H1 (cell line): Measurements from ENCODE around the gene UBN2. TPM values are rescaled to one million over a fixed set of nuclear protein-coding genes. Genes with fewer than 3 reads are reported as not detected.

ENCODE experiments used
- CTCF ChIA-PET: fragments of 300-600 bp; sonication (Branson Sonifier 250); formaldehyde crosslinking; loops from one replicate; lab custom pipeline; 2021; ENCODE audit not compliant: partially characterized antibody; lab: Charles Lee
- POLR2A ChIA-PET: fragments of 300-600 bp; sonication (Branson Sonifier 250); formaldehyde crosslinking; loops from one replicate; lab custom pipeline; 2021; ENCODE audit warnings: inconsistent platforms; ENCODE audit not compliant: partially characterized antibody; lab: Charles Lee
- DNase-seq, 2 experiments: peaks; one replicate each; pipeline versions ENCODE4 v3.0.0 to v3.0.0-alpha.2; 2010 to 2022; ENCODE audit warnings: low spot score in 2 of 2, low read depth in 1 of 2, mixed read lengths in 1 of 2
- FAIRE-seq: peaks from 2 replicates; lab custom pipeline; 2011; peaks lifted over from hg19 to GRCh38; lab: Jason Lieb, UNC
- H2AFZ ChIP-seq: 2 replicates; pipeline ENCODE4 v1.8.1; 2012; ENCODE audit warnings: low read length, inconsistent platforms
- H2AK5ac ChIP-seq: 2 replicates; pipeline ENCODE4 v1.6.1; 2013; ENCODE audit warnings: low read depth, low read length
- H2BK120ac ChIP-seq: replicated peaks from 2 replicates; pipeline ENCODE3; 2013; ENCODE audit warnings: low read depth, low read length, inconsistent platforms
- H2BK12ac ChIP-seq: 2 replicates; pipeline ENCODE4 v1.6.1; 2013; ENCODE audit warnings: low read depth, low read length
- H2BK15ac ChIP-seq: 2 replicates; pipeline ENCODE4 v1.6.1; 2013; ENCODE audit warnings: low read length
- H2BK20ac ChIP-seq: 2 replicates; pipeline ENCODE4 v1.6.1; 2013; ENCODE audit warnings: low read length
- H2BK5ac ChIP-seq: 2 replicates; pipeline ENCODE4 v1.6.1; 2013; ENCODE audit warnings: low read depth, low read length
- H3K14ac ChIP-seq: 2 replicates; pipeline ENCODE4 v1.6.1; 2013; ENCODE audit warnings: inconsistent platforms; ENCODE audit not compliant: insufficient read length
- H3K18ac ChIP-seq: 2 replicates; pipeline ENCODE4 v1.6.1; 2013; ENCODE audit warnings: low read length; ENCODE audit errors: extremely low read depth
- H3K23ac ChIP-seq: 2 replicates; pipeline ENCODE4 v1.6.1; 2013; ENCODE audit warnings: inconsistent platforms; ENCODE audit not compliant: insufficient read length
- H3K23me2 ChIP-seq: 2 replicates; pipeline ENCODE4 v1.6.1; 2013; ENCODE audit warnings: low read depth, low read length
- H3K27ac ChIP-seq: 2 replicates; pipeline ENCODE4 v1.6.1; 2011; ENCODE audit warnings: low read depth, low read length, inconsistent platforms
- H3K27me3 ChIP-seq, 4 experiments: replicated peaks in 1 of 4; 1 replicate in 1 of 4; 2 replicates in 3 of 4; pipeline versions ENCODE4 v1.6.1 to v1.8.1; 2011 to 2013; ENCODE audit warnings: low read length in 3 of 4, mild to moderate bottlenecking in 3 of 4, inconsistent platforms in 2 of 4, mixed read lengths in 2 of 4, moderate library complexity in 1 of 4; ENCODE audit not compliant: control insufficient read depth in 3 of 4, insufficient read depth in 3 of 4; ENCODE audit errors: extremely low read depth in 1 of 4
- H3K36me3 ChIP-seq, 4 experiments: 2 replicates each; pipeline versions ENCODE4 v1.6.1 to v1.8.1; 2011 to 2013; ENCODE audit warnings: mild to moderate bottlenecking in 4 of 4, low read length in 3 of 4, moderate library complexity in 2 of 4, control low read depth in 1 of 4, inconsistent platforms in 1 of 4; ENCODE audit not compliant: insufficient read depth in 4 of 4, control insufficient read depth in 2 of 4
- H3K4ac ChIP-seq: replicated peaks from 2 replicates; pipeline ENCODE3; 2013; ENCODE audit warnings: low read length, low read depth, mixed read lengths, inconsistent platforms; ENCODE audit not compliant: insufficient read length
- H3K4me1 ChIP-seq, 4 experiments: replicated peaks in 1 of 4; 1 replicate in 1 of 4; 2 replicates in 3 of 4; pipeline versions ENCODE4 v1.6.1 to v1.8.1; 2011 to 2013; ENCODE audit warnings: low read length in 3 of 4, inconsistent platforms in 2 of 4, mixed read lengths in 1 of 4; ENCODE audit not compliant: insufficient read depth in 4 of 4, control insufficient read depth in 3 of 4
- H3K4me2 ChIP-seq, 2 experiments: 2 replicates each; pipeline versions ENCODE4 v1.6.1 to v1.8.1; 2011 to 2013; ENCODE audit warnings: low read depth in 2 of 2, low read length in 2 of 2, control low read depth in 1 of 2, inconsistent platforms in 1 of 2, mild to moderate bottlenecking in 1 of 2; ENCODE audit not compliant: insufficient read depth in 1 of 2
- H3K4me3 ChIP-seq, 4 experiments: fragments of 200-600, 300-600 bp in 1 of 4; sonication (generic), shearing (Covaris generic), sonication (Bioruptor Twin) in 1 of 4; 2 replicates each; pipeline versions ENCODE4 v1.5.1 to v1.8.1; 2011 to 2016; ENCODE audit warnings: low read length in 4 of 4, low read depth in 3 of 4, control low read depth in 2 of 4, inconsistent platforms in 2 of 4, mild to moderate bottlenecking in 2 of 4, mixed read lengths in 1 of 4, moderate library complexity in 1 of 4; ENCODE audit not compliant: insufficient read depth in 2 of 4; ENCODE audit errors: extremely low read depth in 1 of 4
- H3K56ac ChIP-seq: replicated peaks from 2 replicates; pipeline ENCODE3; 2013; ENCODE audit warnings: low read depth, mild to moderate bottlenecking, mixed read lengths, low read length, inconsistent platforms; ENCODE audit not compliant: insufficient read length
- H3K79me1 ChIP-seq: 2 replicates; pipeline ENCODE4 v1.6.1; 2013; ENCODE audit warnings: low read depth, low read length, control low read depth
- H3K79me2 ChIP-seq, 2 experiments: 2 replicates each; pipeline versions ENCODE4 v1.6.1 to v1.8.1; 2012 to 2013; ENCODE audit warnings: low read length in 2 of 2, mild to moderate bottlenecking in 2 of 2, inconsistent platforms in 1 of 2; ENCODE audit not compliant: insufficient read depth in 2 of 2, control insufficient read depth in 1 of 2
- H3K9ac ChIP-seq, 4 experiments: replicated peaks in 1 of 4; 1 replicate in 1 of 4; 2 replicates in 3 of 4; pipeline versions ENCODE4 v1.6.1 to v1.8.1; 2011 to 2013; ENCODE audit warnings: low read depth in 3 of 4, low read length in 3 of 4, control low read depth in 2 of 4, mild to moderate bottlenecking in 2 of 4, moderate library complexity in 2 of 4, inconsistent platforms in 1 of 4; ENCODE audit errors: extremely low read depth in 1 of 4
- H3K9me3 ChIP-seq, 2 experiments: 2 replicates each; pipeline versions ENCODE4 v1.6.1 to v1.8.1; 2012 to 2013; ENCODE audit warnings: mild to moderate bottlenecking in 2 of 2, moderate library complexity in 2 of 2, control low read depth in 1 of 2, inconsistent platforms in 1 of 2, low read depth in 1 of 2, low read length in 1 of 2, mixed read lengths in 1 of 2; ENCODE audit not compliant: insufficient read depth in 2 of 2
- H4K20me1 ChIP-seq, 2 experiments: replicated peaks in 1 of 2; 2 replicates each; pipeline versions ENCODE3 to v1.8.1; 2011 to 2013; ENCODE audit warnings: inconsistent platforms in 2 of 2, low read length in 2 of 2, mild to moderate bottlenecking in 1 of 2; ENCODE audit not compliant: insufficient read depth in 2 of 2, control insufficient read depth in 1 of 2
- H4K5ac ChIP-seq: 2 replicates; pipeline ENCODE4 v1.6.1; 2013; ENCODE audit warnings: low read length, low read depth, mixed read lengths, inconsistent platforms; ENCODE audit not compliant: insufficient read length
- H4K8ac ChIP-seq: 2 replicates; pipeline ENCODE4 v1.8.0; 2013; ENCODE audit warnings: mild to moderate bottlenecking, moderate library complexity, low read length, inconsistent platforms; ENCODE audit not compliant: insufficient read depth; ENCODE audit errors: extremely low read depth
- H4K91ac ChIP-seq: replicated peaks from 2 replicates; pipeline ENCODE3; 2013; ENCODE audit warnings: low read length, mixed read lengths, inconsistent platforms; ENCODE audit not compliant: insufficient read length
- CHD1 ChIP-seq: IDR thresholded peaks from 2 replicates; pipeline ENCODE4 v1.6.1; 2012; ENCODE audit warnings: low read depth, low read length, improper control_type of control experiment
- HDAC2 ChIP-seq, 2 experiments: fragments of 300-600 bp in 1 of 2; sonication (generic) in 1 of 2; IDR thresholded peaks; 2 replicates each; pipeline ENCODE4 v1.6.1; 2011 to 2012; ENCODE audit warnings: low read depth in 2 of 2, low read length in 2 of 2, mild to moderate bottlenecking in 2 of 2, moderate library complexity in 2 of 2, borderline replicate concordance in 1 of 2, inconsistent platforms in 1 of 2
- WGBS, 2 experiments: shearing (Covaris generic) in 1 of 2; methylation state at CpG; one replicate each; pipeline versions ENCODE4 v1.1.6 to v1.1.7; 2013 to 2015; ENCODE audit warnings: low lambda C conversion rate in 2 of 2, mixed read lengths in 2 of 2, inconsistent platforms in 1 of 2, low coverage in 1 of 2, missing lambda C conversion rate in 1 of 2; ENCODE audit not compliant: insufficient replicate concordance in 2 of 2, insufficient coverage in 1 of 2, insufficient read length in 1 of 2; ENCODE audit errors: extremely low coverage in 1 of 2, missing lambda C conversion rate in 1 of 2; 5-methylcytosine and 5-hydroxymethylcytosine counted together
- polyA plus RNA-seq, 7 experiments: library from polyadenylated mRNA; depleted of rRNA in 3 of 7; stranded (reverse) in 5 of 7; unstranded in 2 of 7; fragments of >200 nt in 5 of 7; fragments of 200-250 nt in 2 of 7; gene quantifications; 1 replicate in 5 of 7; 2 replicates in 1 of 7; 4 replicates in 1 of 7; pipeline versions ENCODE4 v1.2.1 to v1.2.3, GENCODE V29; 2011 to 2013; ENCODE audit warnings: missing spikeins in 2 of 7, mixed read lengths in 2 of 7
- total RNA-seq: library from RNA; stranded (reverse); fragmentation: NEBNext Ultra II Directional; extraction: Animal tissue kit (Norgen Biotek cat#: 25700); gene quantifications from 2 replicates; pipeline ENCODE4 v1.2.1, GENCODE V29; 2021
- TF ChIP-seq, protein P1 (sequence below): IDR thresholded peaks from 2 replicates; pipeline ENCODE4 v1.6.1; 2011; ENCODE audit warnings: low read length, improper control_type of control experiment

Gene UBN2
- total and polyA plus RNA-seq, 2 of the 8 experiments (the other 6 are each of a cell fraction or from before 2014, with no cell fraction given) = 4.1 to 39.6 TPM

DNA sequence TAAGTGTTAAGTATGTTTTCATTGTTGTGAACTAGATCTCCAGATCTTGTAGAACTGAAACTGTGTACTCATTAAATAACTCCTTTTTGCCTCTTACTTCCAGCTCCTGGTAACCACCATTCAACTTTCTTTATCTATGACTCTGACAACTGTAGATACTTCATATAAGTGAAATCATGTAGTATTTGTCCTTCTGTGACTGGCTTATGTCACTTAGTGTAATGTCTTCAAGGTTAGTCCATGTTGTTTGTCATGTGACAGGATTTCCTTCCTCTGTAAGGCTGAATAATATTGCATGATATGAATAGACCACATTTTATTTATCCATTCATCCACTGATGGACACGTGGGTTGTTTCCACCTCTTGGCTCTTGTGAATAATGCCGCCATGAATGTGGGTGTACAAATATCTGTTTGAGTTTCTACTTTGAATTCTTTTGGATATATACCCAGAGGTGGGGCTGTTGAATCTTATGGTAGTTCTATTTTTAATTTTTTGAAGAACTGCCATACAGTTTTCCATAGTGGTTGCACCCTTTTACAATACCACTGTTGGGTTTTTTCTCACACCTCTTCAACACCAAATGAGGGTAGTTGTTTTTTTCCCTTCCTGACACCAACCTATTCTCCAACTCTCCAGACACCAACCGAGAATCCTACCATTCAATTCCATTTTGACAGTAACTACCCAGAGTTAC lies 99.4 kb downstream of the UBN2 start:
- 93% methylated on average over 3 of the region's 3 CpGs; no CpG with 5 or more reads in 1 of the 2 experiments for WGBS, 2 experiments
- FAIRE-seq = no peak
- TF ChIP-seq CHD1 = no peak
- TF ChIP-seq, protein P1, sequence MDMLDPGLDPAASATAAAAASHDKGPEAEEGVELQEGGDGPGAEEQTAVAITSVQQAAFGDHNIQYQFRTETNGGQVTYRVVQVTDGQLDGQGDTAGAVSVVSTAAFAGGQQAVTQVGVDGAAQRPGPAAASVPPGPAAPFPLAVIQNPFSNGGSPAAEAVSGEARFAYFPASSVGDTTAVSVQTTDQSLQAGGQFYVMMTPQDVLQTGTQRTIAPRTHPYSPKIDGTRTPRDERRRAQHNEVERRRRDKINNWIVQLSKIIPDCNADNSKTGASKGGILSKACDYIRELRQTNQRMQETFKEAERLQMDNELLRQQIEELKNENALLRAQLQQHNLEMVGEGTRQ = no peak
- TF ChIP-seq HDAC2 (IDR thresholded peaks at IDR 0.05; ENCODE audit: borderline replicate concordance in 1 of 2, low read depth in 2 of 2, low read length in 2 of 2) = no peak

More for the DNA sequence above, 99.4 kb downstream of the UBN2 start:
- no peaks in the 10 kb centered on the region for H3K9me3 ChIP-seq
- H4K8ac ChIP-seq = no peak overlapping the region
- no peaks in the 10 kb centered on the region for H3K79me1 ChIP-seq
- no peak overlapping the region for H3K18ac ChIP-seq
- H3K56ac ChIP-seq = no peak overlapping the region
- no peak overlapping the region for H3K4me3 ChIP-seq
- H2AK5ac ChIP-seq = no peak overlapping the region
- H3K23me2 ChIP-seq = no peaks in the 10 kb centered on the region
- no peak overlapping the region for H3K4ac ChIP-seq
- H2BK15ac ChIP-seq = no peak overlapping the region
- H3K4me2 ChIP-seq = no peak overlapping the region
- H3K27ac ChIP-seq = no peak overlapping the region
- H2BK20ac ChIP-seq = no peak overlapping the region
- H4K91ac ChIP-seq = no peak overlapping the region
- no peak overlapping the region for H2BK120ac ChIP-seq
- no peaks in the 10 kb centered on the region for H3K36me3 ChIP-seq
- no peak for DNase-seq
- H3K14ac ChIP-seq = no peak overlapping the region
- H3K4me1 ChIP-seq = no peaks in the 10 kb centered on the region
- no peak overlapping the region for H2BK12ac ChIP-seq
- no peak overlapping the region for H4K5ac ChIP-seq
- no peaks in the 10 kb centered on the region for H4K20me1 ChIP-seq
- H3K9ac ChIP-seq = no peak overlapping the region
- no peak overlapping the region for H2AFZ ChIP-seq
- POLR2A ChIA-PET = no interaction called here
- no peak overlapping the region for H2BK5ac ChIP-seq
- CTCF ChIA-PET = interaction anchor here (0.7 to 5.5 kb wide), 4 partner anchors 8 to 170 kb away, joined by 3 to 25 read pairs (median 3); no protein-coding TSS in a partner anchor
- no peak overlapping the region for H3K23ac ChIP-seq
- no peaks in the 10 kb centered on the region for H3K27me3 ChIP-seq
- no peaks in the 10 kb centered on the region for H3K79me2 ChIP-seq
